ENCODE results near the gene ACO2.

The ACO2 gene

GRCh38 chr22:41535244-41535643 lies 66.3 kb downstream of the ACO2 start:
- Mint-ChIP-seq H3K9me3 (no peaks in the 10 kb centered on the region), H3K27ac (no peak overlapping the region), H3K36me3 (peaks cover 4% of the 10 kb centered on the region), H3K4me3 (no peak overlapping the region), H3K27me3 (no peaks in the 10 kb centered on the region), H3K4me1 (peaks cover 11% of the 10 kb centered on the region)

- Mint-ChIP-seq H3K4me3 (no peak overlapping the region), H3K9me3 (no peaks in the 10 kb centered on the region), H3K36me3 (peaks cover 6% of the 10 kb centered on the region), H3K4me1 (peaks cover 27% of the 10 kb centered on the region), H3K27me3 (no peaks in the 10 kb centered on the region), H3K27ac (no peak overlapping the region)
Measured at GRCh38 chr22:41537203-41537602, 68.3 kb downstream of the ACO2 start.

- H3K4me1 Mint-ChIP-seq = peaks cover 34% of the 10 kb centered on the region
- H3K4me3 Mint-ChIP-seq = no peak overlapping the region
- H3K27me3 Mint-ChIP-seq = no peaks in the 10 kb centered on the region
- no peak overlapping the region for H3K27ac Mint-ChIP-seq
- H3K9me3 Mint-ChIP-seq = no peaks in the 10 kb centered on the region
- peaks cover 11% of the 10 kb centered on the region for H3K36me3 Mint-ChIP-seq
Measured at GRCh38 chr22:41538583-41538982, 69.7 kb downstream of the ACO2 start.

- H3K9me3 Mint-ChIP-seq = no peaks in the 10 kb centered on the region
- H3K27ac Mint-ChIP-seq = no peak overlapping the region
- peaks cover 34% of the 10 kb centered on the region for H3K4me1 Mint-ChIP-seq
- no peak overlapping the region for H3K4me3 Mint-ChIP-seq
- H3K36me3 Mint-ChIP-seq = peaks cover 11% of the 10 kb centered on the region
- H3K27me3 Mint-ChIP-seq = no peaks in the 10 kb centered on the region
Measured at GRCh38 chr22:41539146-41540005, 70.5 kb downstream of the ACO2 start.

GRCh38 chr22:41540006-41540315 lies 71.0 kb downstream of the ACO2 start:
- no peak overlapping the region for H3K4me3 Mint-ChIP-seq
- H3K9me3 Mint-ChIP-seq = no peaks in the 10 kb centered on the region
- H3K27me3 Mint-ChIP-seq = no peaks in the 10 kb centered on the region
- no peak overlapping the region for H3K27ac Mint-ChIP-seq
- peaks cover 39% of the 10 kb centered on the region for H3K4me1 Mint-ChIP-seq
- H3K36me3 Mint-ChIP-seq = peaks cover 11% of the 10 kb centered on the region

GRCh38 chr22:41540365-41540764 lies 71.4 kb downstream of the ACO2 start:
- peaks cover 7% of the 10 kb centered on the region for H3K36me3 Mint-ChIP-seq
- no peaks in the 10 kb centered on the region for H3K27me3 Mint-ChIP-seq
- H3K4me3 Mint-ChIP-seq = no peak overlapping the region
- H3K9me3 Mint-ChIP-seq = no peaks in the 10 kb centered on the region
- peaks cover 38% of the 10 kb centered on the region for H3K4me1 Mint-ChIP-seq
- H3K27ac Mint-ChIP-seq = no peak overlapping the region

GRCh38 chr22:41541484-41541883 lies 72.6 kb downstream of the ACO2 start:
- Mint-ChIP-seq H3K27ac (peak overlapping the region; percentile 53), H3K36me3 (peaks cover 7% of the 10 kb centered on the region), H3K4me1 (peaks cover 42% of the 10 kb centered on the region), H3K4me3 (peak overlapping the region; percentile 95), H3K9me3 (no peaks in the 10 kb centered on the region), H3K27me3 (no peaks in the 10 kb centered on the region)

GRCh38 chr22:41542224-41542623 lies 73.3 kb downstream of the ACO2 start:
- H3K36me3 Mint-ChIP-seq = peaks cover 7% of the 10 kb centered on the region
- no peaks in the 10 kb centered on the region for H3K27me3 Mint-ChIP-seq
- peak overlapping the region; percentile 95 for H3K4me3 Mint-ChIP-seq
- H3K4me1 Mint-ChIP-seq = peaks cover 42% of the 10 kb centered on the region
- no peaks in the 10 kb centered on the region for H3K9me3 Mint-ChIP-seq
- peak overlapping the region; percentile 92 for H3K27ac Mint-ChIP-seq

GRCh38 chr22:41543854-41544670 lies 75.1 kb downstream of the ACO2 start, which contains the start of gene POLR3H:
TSS of gene POLR3H (minus strand) at chr22:41544470. CDS start at chr22:41544101, 369 bp downstream.
- Mint-ChIP-seq H3K4me1 (peaks cover 42% of the 10 kb centered on the region), H3K27me3 (no peaks in the 10 kb centered on the region), H3K27ac (peak within 1 kb of the TSS; percentile 99), H3K9me3 (no peaks in the 10 kb centered on the region), H3K36me3 (peaks cover 7% of the 10 kb centered on the region), H3K4me3 (peak within 1 kb of the TSS; percentile 95)

- H3K4me3 Mint-ChIP-seq = peak overlapping the region; percentile 95
- H3K4me1 Mint-ChIP-seq = peaks cover 39% of the 10 kb centered on the region
- H3K27me3 Mint-ChIP-seq = no peaks in the 10 kb centered on the region
- H3K36me3 Mint-ChIP-seq = peaks cover 7% of the 10 kb centered on the region
- no peaks in the 10 kb centered on the region for H3K9me3 Mint-ChIP-seq
- H3K27ac Mint-ChIP-seq = peak overlapping the region; percentile 99
Measured at GRCh38 chr22:41544671-41545476, 76.0 kb downstream of the ACO2 start.

GRCh38 chr22:41548830-41549211 lies 79.9 kb downstream of the ACO2 start:
- Mint-ChIP-seq H3K27ac (no peak overlapping the region), H3K27me3 (no peaks in the 10 kb centered on the region), H3K4me3 (no peak overlapping the region), H3K36me3 (no peaks in the 10 kb centered on the region), H3K4me1 (peaks cover 12% of the 10 kb centered on the region), H3K9me3 (no peaks in the 10 kb centered on the region)

GRCh38 chr22:41550952-41551491 lies 82.1 kb downstream of the ACO2 start:
- H3K36me3 Mint-ChIP-seq = no peaks in the 10 kb centered on the region

GRCh38 chr22:41551877-41552582 lies 83.1 kb downstream of the ACO2 start:
- Mint-ChIP-seq H3K4me1 (no peaks in the 10 kb centered on the region), H3K27me3 (no peaks in the 10 kb centered on the region), H3K27ac (no peak overlapping the region), H3K9me3 (no peaks in the 10 kb centered on the region), H3K4me3 (no peak overlapping the region), H3K36me3 (no peaks in the 10 kb centered on the region)

More at GRCh38 chr22:41550952-41551491, 82.1 kb downstream of the ACO2 start:
- Mint-ChIP-seq H3K4me3 (no peak overlapping the region), H3K27ac (no peak overlapping the region), H3K4me1 (no peaks in the 10 kb centered on the region), H3K27me3 (no peaks in the 10 kb centered on the region), H3K9me3 (no peaks in the 10 kb centered on the region)

GRCh38 chr22:41555325-41555982 lies 86.5 kb downstream of the ACO2 start:
- H3K4me3 Mint-ChIP-seq = no peak overlapping the region
- no peaks in the 10 kb centered on the region for H3K9me3 Mint-ChIP-seq
- no peaks in the 10 kb centered on the region for H3K36me3 Mint-ChIP-seq
- H3K27me3 Mint-ChIP-seq = peaks cover 4% of the 10 kb centered on the region
- H3K4me1 Mint-ChIP-seq = no peaks in the 10 kb centered on the region
- H3K27ac Mint-ChIP-seq = no peak overlapping the region
